HEK293T (cell line): Measurements from ENCODE around the gene MFRP.

Experiments
- CTCF ChIA-PET: fragments of 350-600 bp; formaldehyde crosslinking; extraction: SDS; loops from one replicate; lab custom pipeline; 2021; ENCODE audit warnings: antibody characterized with exemption, inconsistent platforms; lab: Yijun Ruan, JAX
- POLR2A ChIA-PET: fragments of 350-600 bp; formaldehyde crosslinking; extraction: SDS; loops from one replicate; lab custom pipeline; 2020; ENCODE audit warnings: antibody characterized with exemption, inconsistent platforms; lab: Yijun Ruan, JAX
- DNase-seq: peaks from one replicate; pipeline ENCODE4 v3.0.0; 2012; ENCODE audit warnings: mixed read lengths; ENCODE audit errors: extremely low spot score
- ARNT ChIP-seq: fragments of 450-650 bp; IDR thresholded peaks from 2 replicates; pipeline ENCODE4 v1.6.1; 2017; ENCODE audit warnings: mild to moderate bottlenecking
- BHLHE40 ChIP-seq: fragments of 450-650 bp; IDR thresholded peaks from 2 replicates; pipeline ENCODE4 v1.6.1; 2016; ENCODE audit warnings: mild to moderate bottlenecking, moderate library complexity, borderline replicate concordance
- CTBP1 ChIP-seq: fragments of 450-650 bp; IDR thresholded peaks from 2 replicates; pipeline ENCODE4 v1.6.1; 2016; ENCODE audit warnings: borderline replicate concordance
- ELF4 ChIP-seq: fragments of 450-650 bp; IDR thresholded peaks from 2 replicates; pipeline ENCODE4 v1.6.1; 2017; ENCODE audit warnings: antibody characterized with exemption
- FOXA1 ChIP-seq: fragments of 450-650 bp; IDR thresholded peaks from 2 replicates; pipeline ENCODE4 v1.6.1; 2016; ENCODE audit warnings: mild to moderate bottlenecking
- FOXK2 ChIP-seq: fragments of 450-650 bp; IDR thresholded peaks from 2 replicates; pipeline ENCODE4 v1.6.1; 2016; ENCODE audit warnings: mild to moderate bottlenecking
- FOXM1 ChIP-seq: fragments of 450-650 bp; IDR thresholded peaks from 2 replicates; pipeline ENCODE4 v1.6.1; 2017; ENCODE audit warnings: mild to moderate bottlenecking, borderline replicate concordance
- HDGF ChIP-seq: fragments of 450-650 bp; IDR thresholded peaks from 2 replicates; pipeline ENCODE4 v1.6.1; 2017; ENCODE audit warnings: antibody characterized with exemption, borderline replicate concordance
- L3MBTL2 ChIP-seq: fragments of 450-650 bp; conservative IDR thresholded peaks from 2 replicates; pipeline ENCODE4 v1.6.1; 2016; ENCODE audit warnings: mild to moderate bottlenecking
- LEF1 ChIP-seq: fragments of 450-650 bp; IDR thresholded peaks from 2 replicates; pipeline ENCODE4 v1.6.1; 2017; ENCODE audit warnings: mild to moderate bottlenecking, borderline replicate concordance
- NFRKB ChIP-seq: fragments of 450-650 bp; IDR thresholded peaks from 2 replicates; pipeline ENCODE4 v1.6.1; 2016; ENCODE audit warnings: mild to moderate bottlenecking, moderate library complexity
- SP1 ChIP-seq: fragments of 450-650 bp; IDR thresholded peaks from 2 replicates; pipeline ENCODE4 v1.6.1; 2017
- SUZ12 ChIP-seq: fragments of 450-650 bp; IDR thresholded peaks from 2 replicates; pipeline ENCODE4 v1.6.1; 2016; ENCODE audit warnings: mild to moderate bottlenecking
- TARDBP ChIP-seq: fragments of 450-650 bp; IDR thresholded peaks from 2 replicates; pipeline ENCODE4 v1.6.1; 2016
- ZNF384 ChIP-seq: fragments of 450-650 bp; IDR thresholded peaks from 2 replicates; pipeline ENCODE4 v1.6.1; 2016
- TF ChIP-seq, protein P1 (sequence below): fragments of 450-650 bp; IDR thresholded peaks from 2 replicates; pipeline ENCODE4 v1.6.1; 2016

MFRP gene

GRCh38 chr11:119334174-119334930 lies 12.2 kb downstream of the MFRP start, which contains the start of gene RNF26:
Gene RNF26, plus strand, starts transcription at chr11:119334527. Its CDS starts 596 bp downstream, at chr11:119335123.
- POLR2A ChIA-PET: interaction anchor here (0.6 to 1.5 kb wide), 9 partner anchors 10 to 227 kb away, joined by 3 to 7 read pairs (median 5); partner anchors contain the start of genes C2CD2L and MCAM
- CTCF ChIA-PET: interaction anchor here (0.8 to 1.0 kb wide), 2 partner anchors 10 to 12 kb away, joined by 3 read pairs; no protein-coding TSS in a partner anchor
- TF ChIP-seq FOXM1 (peak; percentile 100), FOXA1 (no peak), NFRKB (no peak)
- TF ChIP-seq, protein P1, sequence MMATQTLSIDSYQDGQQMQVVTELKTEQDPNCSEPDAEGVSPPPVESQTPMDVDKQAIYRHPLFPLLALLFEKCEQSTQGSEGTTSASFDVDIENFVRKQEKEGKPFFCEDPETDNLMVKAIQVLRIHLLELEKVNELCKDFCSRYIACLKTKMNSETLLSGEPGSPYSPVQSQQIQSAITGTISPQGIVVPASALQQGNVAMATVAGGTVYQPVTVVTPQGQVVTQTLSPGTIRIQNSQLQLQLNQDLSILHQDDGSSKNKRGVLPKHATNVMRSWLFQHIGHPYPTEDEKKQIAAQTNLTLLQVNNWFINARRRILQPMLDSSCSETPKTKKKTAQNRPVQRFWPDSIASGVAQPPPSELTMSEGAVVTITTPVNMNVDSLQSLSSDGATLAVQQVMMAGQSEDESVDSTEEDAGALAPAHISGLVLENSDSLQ: peak; percentile 69
- DNase-seq: peak; percentile 98

GRCh38 chr11:119332111-119332765 lies 14.3 kb downstream of the MFRP start:
- ChIA-PET POLR2A (no interaction called here), CTCF (interaction anchor here (1.1 to 1.6 kb wide), 3 partner anchors 8 to 10 kb away, joined by 3 to 10 read pairs (median 4); no protein-coding TSS in a partner anchor)
- TF ChIP-seq HDGF: no peak
- TF ChIP-seq SUZ12: no peak
- TF ChIP-seq NFRKB: no peak
- TF ChIP-seq FOXA1: no peak
- no peak for TF ChIP-seq L3MBTL2
- TF ChIP-seq LEF1: no peak
- no peak for TF ChIP-seq ELF4
- no peak for TF ChIP-seq ARNT
- TF ChIP-seq BHLHE40: no peak
- no peak for TF ChIP-seq CTBP1
- no peak for TF ChIP-seq FOXK2
- no peak for TF ChIP-seq SP1
- TF ChIP-seq, protein P1: no peak
- TF ChIP-seq ZNF384: no peak
- TF ChIP-seq FOXM1: no peak
- TF ChIP-seq TARDBP: no peak

DNA sequence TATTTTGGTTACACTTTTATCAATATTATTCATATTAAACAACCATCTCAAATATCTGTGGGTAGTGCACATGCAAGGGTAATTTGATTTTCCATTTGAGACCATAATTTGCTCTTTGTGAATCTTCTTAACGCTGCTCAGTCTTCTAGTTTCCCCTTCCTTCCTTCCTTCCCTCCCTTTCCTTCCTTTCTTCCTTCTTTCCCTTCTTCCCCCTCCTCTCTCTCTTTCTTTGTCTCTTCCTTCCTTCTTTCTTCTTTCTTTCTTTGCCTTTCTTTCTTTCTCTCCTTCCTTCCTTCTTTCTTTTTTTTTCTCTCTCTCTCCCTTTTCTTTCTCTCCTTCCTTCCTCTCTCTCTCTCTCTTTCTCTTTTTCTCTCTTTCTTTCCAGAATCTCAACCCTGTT lies 16.3 kb downstream of the MFRP start:
- DNase-seq: no peak
- POLR2A ChIA-PET: no interaction called here
- TF ChIP-seq FOXK2 (no peak), TARDBP (no peak), SUZ12 (no peak), L3MBTL2 (no peak), SP1 (no peak), FOXA1 (no peak), FOXM1 (no peak), ARNT (no peak), LEF1 (no peak), ELF4 (no peak), ZNF384 (no peak), HDGF (no peak), BHLHE40 (no peak), CTBP1 (no peak), NFRKB (no peak)
- TF ChIP-seq, protein P1: no peak
- CTCF ChIA-PET: no interaction called here

More at GRCh38 chr11:119332111-119332765, 14.3 kb downstream of the MFRP start:
- no peak for DNase-seq

DNA sequence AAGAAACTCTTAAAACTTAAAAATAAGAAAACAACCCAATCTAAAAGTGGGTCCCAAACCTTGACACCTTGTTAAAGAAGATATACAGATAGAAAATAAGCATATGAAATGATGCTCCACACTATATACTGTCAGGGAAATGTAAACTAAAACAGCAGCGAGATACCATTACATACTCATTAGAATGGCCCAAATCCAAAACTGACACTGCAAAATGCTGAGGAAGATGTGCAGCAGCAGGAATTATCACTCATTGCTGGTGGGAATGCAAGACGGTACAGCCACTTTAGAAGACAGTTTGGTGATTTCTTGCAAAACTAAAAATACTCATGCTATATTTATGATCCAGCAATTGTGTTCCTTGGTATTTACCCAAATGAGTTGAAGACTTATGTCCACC lies 17.2 kb downstream of the MFRP start:
- POLR2A ChIA-PET: interaction anchor here (1.1 kb wide), 1 partner anchor 9 kb away, joined by 4 read pairs; no protein-coding TSS in a partner anchor
- CTCF ChIA-PET: no interaction called here

DNA sequence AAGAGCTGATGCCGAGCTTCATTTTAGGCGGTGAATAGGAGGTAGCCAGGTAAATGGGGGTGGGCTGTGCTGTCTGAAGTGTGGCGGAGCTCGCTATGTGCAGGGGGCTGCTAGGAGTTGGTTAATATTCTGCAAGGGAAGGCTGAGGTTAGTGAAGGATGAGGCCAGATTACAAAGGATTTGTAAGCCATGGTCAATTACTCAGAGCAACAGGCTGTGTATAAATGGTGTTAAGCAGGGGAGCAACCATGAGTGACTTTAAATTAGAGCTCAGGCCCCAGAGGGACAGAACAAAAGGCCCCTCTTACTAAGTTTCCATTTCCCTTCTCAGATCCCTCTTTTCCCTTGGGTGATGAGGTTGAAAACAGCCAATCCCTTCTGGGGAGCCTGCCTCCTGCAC lies 22.3 kb downstream of the MFRP start:
- ChIA-PET POLR2A (interaction anchor here (0.8 to 2.4 kb wide), 4 partner anchors 10 to 50 kb away, joined by 3 to 16 read pairs (median 6); partner anchors contain the start of gene RNF26), CTCF (interaction anchor here (0.6 to 4.3 kb wide), 17 partner anchors 8 to 751 kb away, joined by 3 to 57 read pairs (median 3); partner anchors contain the start of genes C1QTNF5, C2CD2L and RNF26)
- no peak for TF ChIP-seq SUZ12
- no peak for TF ChIP-seq TARDBP
- TF ChIP-seq, protein P1: no peak
- no peak for TF ChIP-seq HDGF
- no peak for DNase-seq

More for the DNA sequence above, 17.2 kb downstream of the MFRP start:
- no peak for DNase-seq
- TF ChIP-seq ARNT (no peak), LEF1 (no peak)
